ENCODE data around the gene ARHGAP31. TPM values are rescaled to one million over a fixed set of nuclear protein-coding genes. Genes with fewer than 3 reads are reported as not detected.

The ARHGAP31 gene
- total RNA-seq, 6 experiments from 2014 or later = 1.6 to 8.7 (median 4.9) TPM

DNA sequence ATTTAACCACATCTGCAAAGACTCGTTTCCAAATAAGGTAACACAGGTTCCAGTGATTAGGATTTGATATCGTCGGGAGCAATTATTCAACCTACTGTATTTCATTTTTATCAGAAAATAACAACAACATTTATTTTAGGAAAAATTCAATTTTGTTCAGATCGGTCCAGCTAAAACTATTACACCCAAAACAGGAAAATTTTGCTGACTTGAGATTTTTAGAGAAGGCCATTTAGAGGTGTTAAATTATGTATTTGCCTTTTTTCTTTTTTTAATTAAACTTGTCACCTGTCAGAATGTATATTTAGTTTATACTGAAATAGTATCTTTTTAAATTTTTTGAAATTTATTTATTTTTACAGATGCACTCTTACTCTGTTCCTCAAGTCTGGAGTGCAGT, 81.3 kb downstream of the ARHGAP31 start:
- ATAC-seq = no peak
- no peak for DNase-seq
- Histone ChIP-seq H3K9me3 (no peaks in the 10 kb centered on the region), H3K27ac (no peak overlapping the region), H3K36me3 (no peaks in the 10 kb centered on the region), H3K4me1 (no peaks in the 10 kb centered on the region), H3K4me3 (no peak overlapping the region), H3K27me3 (no peaks in the 10 kb centered on the region)
- intact Hi-C loops (cut with DNase I) = no loop called here
- TF ChIP-seq, protein P1, sequence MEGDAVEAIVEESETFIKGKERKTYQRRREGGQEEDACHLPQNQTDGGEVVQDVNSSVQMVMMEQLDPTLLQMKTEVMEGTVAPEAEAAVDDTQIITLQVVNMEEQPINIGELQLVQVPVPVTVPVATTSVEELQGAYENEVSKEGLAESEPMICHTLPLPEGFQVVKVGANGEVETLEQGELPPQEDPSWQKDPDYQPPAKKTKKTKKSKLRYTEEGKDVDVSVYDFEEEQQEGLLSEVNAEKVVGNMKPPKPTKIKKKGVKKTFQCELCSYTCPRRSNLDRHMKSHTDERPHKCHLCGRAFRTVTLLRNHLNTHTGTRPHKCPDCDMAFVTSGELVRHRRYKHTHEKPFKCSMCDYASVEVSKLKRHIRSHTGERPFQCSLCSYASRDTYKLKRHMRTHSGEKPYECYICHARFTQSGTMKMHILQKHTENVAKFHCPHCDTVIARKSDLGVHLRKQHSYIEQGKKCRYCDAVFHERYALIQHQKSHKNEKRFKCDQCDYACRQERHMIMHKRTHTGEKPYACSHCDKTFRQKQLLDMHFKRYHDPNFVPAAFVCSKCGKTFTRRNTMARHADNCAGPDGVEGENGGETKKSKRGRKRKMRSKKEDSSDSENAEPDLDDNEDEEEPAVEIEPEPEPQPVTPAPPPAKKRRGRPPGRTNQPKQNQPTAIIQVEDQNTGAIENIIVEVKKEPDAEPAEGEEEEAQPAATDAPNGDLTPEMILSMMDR (IDR thresholded peaks at IDR 0.05) = no peak
- no peak for TF ChIP-seq POLR2A (IDR thresholded peaks at IDR 0.05)
- WGBS (ENCODE audit: insufficient coverage, low coverage, low lambda C conversion rate, missing lambda C conversion rate) = 85% methylated on average over 4 of the region's 4 CpGs

DNA sequence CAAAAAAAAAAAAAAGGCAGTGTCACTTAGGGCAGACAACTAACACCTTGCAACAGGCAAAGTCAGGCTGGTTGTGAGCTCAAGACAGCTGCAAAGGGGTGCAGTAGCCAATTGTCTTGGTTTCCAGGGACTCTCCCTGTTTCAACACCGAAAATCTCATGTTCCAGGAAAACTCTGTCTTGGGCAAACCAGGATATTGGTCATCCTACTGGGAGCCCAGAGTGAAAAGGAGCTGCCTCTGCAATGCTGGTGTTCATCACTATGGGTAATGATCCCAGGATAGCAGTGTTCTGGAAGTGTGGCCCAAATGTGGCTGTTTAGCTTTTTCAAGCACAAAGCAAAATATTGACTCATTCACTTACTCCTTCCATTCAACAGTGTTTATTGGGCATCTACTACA, 82.6 kb downstream of the ARHGAP31 start:
- no CpG with 5 or more reads among the region's 1 CpG for WGBS (ENCODE audit: insufficient coverage, low coverage, low lambda C conversion rate, missing lambda C conversion rate)
- Histone ChIP-seq H3K4me1 (no peaks in the 10 kb centered on the region), H3K9me3 (no peaks in the 10 kb centered on the region), H3K36me3 (no peaks in the 10 kb centered on the region), H3K27ac (no peak overlapping the region), H3K4me3 (no peak overlapping the region), H3K27me3 (no peaks in the 10 kb centered on the region)
- no peak for DNase-seq
- TF ChIP-seq POLR2A (IDR thresholded peaks at IDR 0.05) = no peak
- TF ChIP-seq, protein P1 (IDR thresholded peaks at IDR 0.05) = no peak
- intact Hi-C loops (cut with DNase I) = no loop called here
- no peak for ATAC-seq

DNA sequence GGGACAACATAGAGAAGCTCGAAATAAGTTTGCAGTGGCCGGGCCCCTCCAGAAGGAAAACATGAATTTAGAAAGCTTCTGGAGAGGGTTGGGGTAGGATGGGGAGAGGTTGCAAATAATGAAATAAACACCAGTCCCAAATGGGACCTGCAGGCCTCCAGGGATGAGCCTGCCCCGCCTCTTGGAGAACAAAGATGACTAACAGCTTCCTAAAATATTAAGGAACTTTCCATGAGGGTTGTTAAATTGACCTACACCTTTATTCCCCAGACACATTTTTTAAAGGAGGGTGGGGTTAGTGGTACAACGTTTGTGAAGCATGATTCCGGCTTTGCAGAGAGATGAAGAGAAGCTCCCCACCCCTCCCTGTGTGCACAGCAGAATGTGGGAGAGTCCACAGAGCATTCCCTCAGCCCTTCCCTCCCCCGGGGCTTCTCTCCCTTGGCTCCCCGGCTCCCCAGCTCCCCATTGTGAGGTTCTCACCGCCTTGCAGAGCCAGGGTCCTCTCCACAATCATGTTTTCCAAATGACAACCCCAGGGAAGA, 84.1 kb downstream of the ARHGAP31 start:
- no peak for ATAC-seq

DNA sequence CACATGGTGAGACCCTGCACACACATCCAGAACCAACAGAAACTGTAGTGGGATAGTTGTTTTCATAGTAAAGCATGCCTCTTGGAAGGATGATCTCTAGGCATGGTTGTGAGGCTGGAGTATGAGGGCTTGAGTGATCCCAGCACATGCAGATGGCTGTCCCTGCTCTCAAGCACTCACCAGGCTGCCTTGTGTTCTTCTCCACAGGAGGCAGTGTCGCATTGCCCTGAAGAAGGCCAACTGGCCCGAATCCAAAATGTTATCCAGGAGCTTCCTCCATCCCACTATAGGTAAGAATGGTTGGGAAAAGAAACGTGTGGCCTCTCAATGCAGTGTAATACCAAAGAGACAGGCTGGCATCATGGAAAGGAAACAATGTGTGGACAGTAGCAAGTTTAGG, 86.5 kb downstream of the ARHGAP31 start:
- no peaks in the 10 kb centered on the region for H3K9me3 ChIP-seq
- no peak overlapping the region for H3K4me3 ChIP-seq
- 42% methylated on average over 3 of the region's 3 CpGs for whole genome bisulfite sequencing (ENCODE audit: insufficient coverage, low coverage, low lambda C conversion rate, missing lambda C conversion rate)
- peak; percentile 25 to 48 (median 39) for ATAC-seq
- no peak for TF ChIP-seq POLR2A (IDR thresholded peaks at IDR 0.05)
- TF ChIP-seq, protein P1 (IDR thresholded peaks at IDR 0.05) = peak in 2 of 4 donors; percentile 5 to 9
- H3K36me3 ChIP-seq = no peaks in the 10 kb centered on the region
- intact Hi-C loops (cut with DNase I) = no loop called here
- no peaks in the 10 kb centered on the region for H3K27me3 ChIP-seq
- no peaks in the 10 kb centered on the region for H3K4me1 ChIP-seq
- no peak for DNase-seq
- no peak overlapping the region for H3K27ac ChIP-seq

More for the DNA sequence above, 84.1 kb downstream of the ARHGAP31 start:
- no peak for DNase-seq
- Histone ChIP-seq H3K36me3 (no peaks in the 10 kb centered on the region), H3K27me3 (no peaks in the 10 kb centered on the region), H3K4me1 (no peaks in the 10 kb centered on the region), H3K9me3 (no peaks in the 10 kb centered on the region), H3K4me3 (no peak overlapping the region), H3K27ac (no peak overlapping the region)
- intact Hi-C loops (cut with DNase I) = no loop called here
- WGBS (ENCODE audit: insufficient coverage, low coverage, low lambda C conversion rate, missing lambda C conversion rate) = 59% methylated on average over 4 of the region's 8 CpGs
- TF ChIP-seq POLR2A (IDR thresholded peaks at IDR 0.05) = no peak
- TF ChIP-seq, protein P1 (IDR thresholded peaks at IDR 0.05) = no peak

DNA sequence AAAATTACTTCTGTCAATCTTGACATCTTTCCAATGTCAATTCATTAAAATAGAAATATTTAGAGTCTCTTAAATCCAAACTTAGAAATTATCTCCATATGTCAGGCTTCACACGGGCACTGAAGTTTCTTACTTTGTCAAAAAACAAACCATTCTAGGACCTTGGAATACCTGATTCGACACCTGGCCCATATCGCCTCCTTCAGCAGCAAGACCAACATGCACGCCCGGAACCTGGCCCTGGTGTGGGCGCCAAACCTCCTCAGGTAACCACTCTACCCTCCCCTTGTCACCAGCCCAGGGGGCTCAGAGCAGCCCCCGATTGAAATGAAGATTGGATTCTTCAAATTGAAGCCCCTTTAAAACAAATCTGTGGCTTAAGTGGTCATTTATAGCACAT, 88.0 kb downstream of the ARHGAP31 start:
- no peak for TF ChIP-seq POLR2A (IDR thresholded peaks at IDR 0.05)
- TF ChIP-seq, protein P1 (IDR thresholded peaks at IDR 0.05) = no peak
- DNase-seq (no peak), ATAC-seq (no peak)
- no peak overlapping the region for H3K4me3 ChIP-seq
- no peaks in the 10 kb centered on the region for H3K4me1 ChIP-seq
- no peaks in the 10 kb centered on the region for H3K27me3 ChIP-seq
- H3K9me3 ChIP-seq = no peaks in the 10 kb centered on the region
- intact Hi-C loops (cut with DNase I) = no loop called here
- no peak overlapping the region for H3K27ac ChIP-seq
- H3K36me3 ChIP-seq = no peaks in the 10 kb centered on the region
- WGBS (ENCODE audit: insufficient coverage, low coverage, low lambda C conversion rate, missing lambda C conversion rate) = 87% methylated on average over 7 of the region's 7 CpGs

Measured in right lobe of liver (tissue), 6 donors.